ENCODE measurements around the gene ADRA2C. TPM values are rescaled to one million over a fixed set of nuclear protein-coding genes. Genes with fewer than 3 reads are reported as not detected.
A peak's percentile ranks its signal among the peaks of the same experiment; 100 is the strongest.

Gene ADRA2C
- total RNA-seq, 2 experiments from 2014 or later, result 0.21 TPM; not detected in 1

GRCh38 chr4:3781193-3781886 is 15.2 kb downstream of the ADRA2C start:
- Histone ChIP-seq H3K4me1 (ENCODE audit: insufficient read depth, low read length, poor library complexity, severe bottlenecking) (no peaks in the 10 kb centered on the region), H3K36me3 (ENCODE audit: insufficient read depth, low read length) (no peaks in the 10 kb centered on the region), H4K20me1 (ENCODE audit: insufficient read depth, low read length) (no peaks in the 10 kb centered on the region), H3K27ac (ENCODE audit: low read depth, low read length, poor library complexity, severe bottlenecking) (no peak overlapping the region), H3K4me2 (ENCODE audit: low read length) (no peak overlapping the region), H3K4me3 (ENCODE audit: low read depth, low read length, poor library complexity, severe bottlenecking) (no peak overlapping the region), H3K79me2 (ENCODE audit: insufficient read depth, low read depth, low read length) (no peaks in the 10 kb centered on the region), H3K9me3 (ENCODE audit: low read length) (no peaks in the 10 kb centered on the region), H3K9me2 (ENCODE audit: insufficient read depth, low read length) (no peaks in the 10 kb centered on the region), H2AFZ (ENCODE audit: low read length) (no peak overlapping the region)
- peak; percentile 54 for DNase-seq (ENCODE audit: low spot score)
- CTCF ChIA-PET (ENCODE audit: unreplicated experiment), result no interaction called here
- POLR2A ChIA-PET, result no interaction called here
- no peak for TF ChIP-seq CTCF (conservative IDR thresholded peaks at IDR 0.05; ENCODE audit: low read length)
- no peak for TF ChIP-seq EZH2phosphoT487 (IDR thresholded peaks at IDR 0.05; ENCODE audit: borderline replicate concordance, low read depth, low read length)
- intact Hi-C loops (cut with micrococcal nuclease; ENCODE audit: unreplicated experiment), result loop anchor here (1.0 kb wide), 1 partner anchor 10 kb away; no protein-coding TSS in a partner anchor
- no TSS peak for BruUV-seq (replicated peaks)

GRCh38 chr4:3781997-3782930 is 16.1 kb downstream of the ADRA2C start:
- intact Hi-C loops (cut with micrococcal nuclease; ENCODE audit: unreplicated experiment), result loop anchor here (1.0 kb wide), 1 partner anchor 11 kb away; no protein-coding TSS in a partner anchor
- TF ChIP-seq EZH2phosphoT487 (IDR thresholded peaks at IDR 0.05; ENCODE audit: borderline replicate concordance, low read depth, low read length) (no peak), CTCF (conservative IDR thresholded peaks at IDR 0.05; ENCODE audit: low read length) (no peak)
- no peaks in the 10 kb centered on the region for H3K9me3 ChIP-seq (ENCODE audit: low read length)
- H3K4me2 ChIP-seq (ENCODE audit: low read length), result no peak overlapping the region
- no peak overlapping the region for H3K27ac ChIP-seq (ENCODE audit: low read depth, low read length, poor library complexity, severe bottlenecking)
- H3K4me1 ChIP-seq (ENCODE audit: insufficient read depth, low read length, poor library complexity, severe bottlenecking), result no peaks in the 10 kb centered on the region
- ChIA-PET CTCF (ENCODE audit: unreplicated experiment) (no interaction called here), POLR2A (interaction anchor here (1.0 kb wide), 1 partner anchor 14 kb away, joined by 3 read pairs; no protein-coding TSS in a partner anchor)
- H3K9me2 ChIP-seq (ENCODE audit: insufficient read depth, low read length), result no peaks in the 10 kb centered on the region
- DNase-seq (ENCODE audit: low spot score), result no peak
- H4K20me1 ChIP-seq (ENCODE audit: insufficient read depth, low read length), result no peaks in the 10 kb centered on the region
- H2AFZ ChIP-seq (ENCODE audit: low read length), result no peak overlapping the region
- no peaks in the 10 kb centered on the region for H3K79me2 ChIP-seq (ENCODE audit: insufficient read depth, low read depth, low read length)
- H3K4me3 ChIP-seq (ENCODE audit: low read depth, low read length, poor library complexity, severe bottlenecking), result no peak overlapping the region
- no peaks in the 10 kb centered on the region for H3K36me3 ChIP-seq (ENCODE audit: insufficient read depth, low read length)
- no TSS peak for BruUV-seq (replicated peaks)

Data from OCI-LY7 (cell line).